ENCODE results near the gene CD2AP.
"Not testable (repeated sequence)": the region's sequence is repeated elsewhere in the genome, so short reads cannot be mapped to it uniquely, and the experiment has no call there.

CD2AP gene

GRCh38 chr6:47629954-47630353 lies 152.4 kb downstream of the CD2AP start:
- Histone ChIP-seq H3K27me3 (ENCODE audit: control insufficient read depth, insufficient read depth, low read length, poor library complexity, severe bottlenecking) (no peaks in the 10 kb centered on the region), H3K9me3 (ENCODE audit: control insufficient read depth, low read length) (no peaks in the 10 kb centered on the region), H3K27ac (ENCODE audit: insufficient read depth, low read depth, low read length, poor library complexity, severe bottlenecking) (no peak overlapping the region), H3K4me3 (ENCODE audit: insufficient read depth, low read depth, low read length) (no peak overlapping the region), H3K4me1 (ENCODE audit: control insufficient read depth, insufficient read depth, low read length) (peaks cover 5% of the 10 kb centered on the region), H3K36me3 (ENCODE audit: control insufficient read depth, insufficient read depth, low read length) (no peaks in the 10 kb centered on the region)
- WGBS, 2 experiments: 91 to 100% methylated on average over 4 of the region's 4 CpGs

GRCh38 chr6:47630587-47630986 lies 153.0 kb downstream of the CD2AP start:
- 91 to 93% methylated on average over 2 to 3 of the region's 3 CpGs for WGBS, 2 experiments
- no peaks in the 10 kb centered on the region for H3K36me3 ChIP-seq (ENCODE audit: control insufficient read depth, insufficient read depth, low read length)
- H3K4me3 ChIP-seq (ENCODE audit: insufficient read depth, low read depth, low read length): no peak overlapping the region
- no peaks in the 10 kb centered on the region for H3K27me3 ChIP-seq (ENCODE audit: control insufficient read depth, insufficient read depth, low read length, poor library complexity, severe bottlenecking)
- peaks cover 5% of the 10 kb centered on the region for H3K4me1 ChIP-seq (ENCODE audit: control insufficient read depth, insufficient read depth, low read length)
- no peak overlapping the region for H3K27ac ChIP-seq (ENCODE audit: insufficient read depth, low read depth, low read length, poor library complexity, severe bottlenecking)
- no peaks in the 10 kb centered on the region for H3K9me3 ChIP-seq (ENCODE audit: control insufficient read depth, low read length)

DNA sequence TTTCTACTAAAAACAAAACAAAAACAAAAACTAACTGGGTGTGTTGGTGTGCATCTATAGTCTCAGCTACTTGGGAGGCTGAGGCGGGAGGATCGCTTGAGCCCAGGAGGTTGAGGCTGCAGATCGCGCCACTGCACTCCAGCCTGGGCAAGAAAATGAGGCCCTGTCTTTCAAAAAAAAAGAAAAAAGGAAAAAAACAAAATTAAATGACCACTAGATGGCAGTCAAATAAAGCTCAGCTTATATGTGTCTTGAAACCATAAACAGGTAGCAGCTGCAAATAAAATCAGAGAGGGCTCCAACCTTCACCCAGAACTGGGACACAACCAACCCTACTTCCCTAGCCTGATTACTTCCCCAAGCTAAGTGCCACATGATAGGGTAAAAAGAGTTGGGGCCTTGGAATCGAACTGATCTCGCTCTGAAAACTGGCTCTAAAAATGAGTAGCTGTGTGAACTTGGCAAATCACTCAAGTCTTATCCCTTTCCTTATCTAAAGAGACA lies 153.7 kb downstream of the CD2AP start:
- H3K27me3 ChIP-seq (ENCODE audit: control insufficient read depth, insufficient read depth, low read length, poor library complexity, severe bottlenecking): no peaks in the 10 kb centered on the region
- no peaks in the 10 kb centered on the region for H3K36me3 ChIP-seq (ENCODE audit: control insufficient read depth, insufficient read depth, low read length)
- WGBS, 2 experiments: 59 to 72% methylated on average over 6 of the region's 6 CpGs
- H3K27ac ChIP-seq (ENCODE audit: insufficient read depth, low read depth, low read length, poor library complexity, severe bottlenecking): no peak overlapping the region
- no peak overlapping the region for H3K4me3 ChIP-seq (ENCODE audit: insufficient read depth, low read depth, low read length)
- no peaks in the 10 kb centered on the region for H3K9me3 ChIP-seq (ENCODE audit: control insufficient read depth, low read length)
- peaks cover 5% of the 10 kb centered on the region for H3K4me1 ChIP-seq (ENCODE audit: control insufficient read depth, insufficient read depth, low read length)

- 76 to 93% methylated on average over 3 of the region's 3 CpGs for WGBS, 2 experiments
Observed at GRCh38 chr6:47631797-47632196, 154.2 kb downstream of the CD2AP start.

DNA sequence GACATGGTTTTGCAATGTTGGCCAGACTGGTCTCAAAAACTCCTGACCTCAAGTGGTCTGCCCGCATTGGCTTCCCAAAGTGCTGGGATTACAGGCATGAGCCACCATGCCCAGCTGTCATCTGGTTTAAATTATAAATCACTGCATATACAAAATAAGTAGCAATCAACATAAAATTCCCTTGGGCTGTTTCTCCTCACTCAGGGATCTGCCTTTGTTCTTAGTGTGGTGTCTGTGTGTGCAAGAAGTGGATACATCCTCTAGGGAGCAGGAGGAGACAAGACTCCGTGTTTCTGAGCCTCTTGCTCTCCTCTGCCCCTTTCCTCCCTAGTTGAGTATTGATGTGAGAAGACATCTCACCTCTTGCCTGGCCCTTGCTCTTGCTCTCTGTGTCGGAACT lies 155.6 kb downstream of the CD2AP start:
- H3K4me1 ChIP-seq (ENCODE audit: control insufficient read depth, insufficient read depth, low read length): peaks cover 5% of the 10 kb centered on the region
- peak overlapping the region; percentile 23 for H3K27ac ChIP-seq (ENCODE audit: insufficient read depth, low read depth, low read length, poor library complexity, severe bottlenecking)
- no peaks in the 10 kb centered on the region for H3K9me3 ChIP-seq (ENCODE audit: control insufficient read depth, low read length)
- H3K4me3 ChIP-seq (ENCODE audit: insufficient read depth, low read depth, low read length): no peak overlapping the region
- H3K27me3 ChIP-seq (ENCODE audit: control insufficient read depth, insufficient read depth, low read length, poor library complexity, severe bottlenecking): no peaks in the 10 kb centered on the region
- WGBS, 2 experiments: 76 to 77% methylated on average over 3 of the region's 3 CpGs
- H3K36me3 ChIP-seq (ENCODE audit: control insufficient read depth, insufficient read depth, low read length): no peaks in the 10 kb centered on the region

More at GRCh38 chr6:47631797-47632196, 154.2 kb downstream of the CD2AP start:
- no peaks in the 10 kb centered on the region for H3K36me3 ChIP-seq (ENCODE audit: control insufficient read depth, insufficient read depth, low read length)
- no peak overlapping the region for H3K27ac ChIP-seq (ENCODE audit: insufficient read depth, low read depth, low read length, poor library complexity, severe bottlenecking)
- no peaks in the 10 kb centered on the region for H3K27me3 ChIP-seq (ENCODE audit: control insufficient read depth, insufficient read depth, low read length, poor library complexity, severe bottlenecking)
- H3K4me3 ChIP-seq (ENCODE audit: insufficient read depth, low read depth, low read length): no peak overlapping the region
- peaks cover 5% of the 10 kb centered on the region for H3K4me1 ChIP-seq (ENCODE audit: control insufficient read depth, insufficient read depth, low read length)
- no peaks in the 10 kb centered on the region for H3K9me3 ChIP-seq (ENCODE audit: control insufficient read depth, low read length)

DNA sequence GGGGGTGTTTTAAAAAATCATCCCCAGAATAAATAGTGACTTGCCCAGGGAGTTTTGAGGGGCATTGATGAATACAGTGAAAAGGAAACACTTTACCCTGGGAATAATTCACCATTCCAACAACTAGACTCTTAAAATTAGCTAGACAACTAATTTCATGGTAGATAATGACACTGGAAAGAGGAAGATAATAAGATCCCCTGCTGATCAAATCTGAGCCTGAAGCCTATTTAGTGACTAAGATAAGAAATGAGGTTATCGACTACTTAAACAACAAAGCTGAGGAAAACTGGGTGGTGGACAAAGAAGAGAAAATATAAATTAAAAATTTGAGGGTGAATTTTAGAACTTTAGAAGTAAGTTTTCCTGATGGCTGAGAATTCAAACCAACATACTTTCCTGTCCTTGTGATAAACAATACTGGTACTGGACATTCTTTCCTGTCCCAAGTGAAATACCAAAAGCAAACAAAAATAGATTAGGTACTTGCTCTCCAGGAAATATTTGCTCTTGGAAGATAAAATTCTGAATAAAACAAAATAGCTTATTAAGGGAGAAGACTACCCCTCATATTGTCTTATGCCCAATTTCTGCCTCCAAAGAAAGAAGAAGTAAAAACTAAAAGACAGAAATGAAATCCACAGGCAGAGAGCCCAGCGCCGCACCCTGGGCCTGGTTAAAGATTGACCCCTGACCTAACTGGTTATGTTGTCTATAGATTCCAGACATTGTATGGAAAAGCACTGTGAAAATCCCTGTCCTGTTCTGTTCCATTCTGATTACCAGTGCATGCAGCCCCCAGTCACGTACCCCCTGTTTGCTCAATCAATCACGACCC lies 156.8 kb downstream of the CD2AP start:
- no peak overlapping the region for H3K4me3 ChIP-seq (ENCODE audit: insufficient read depth, low read depth, low read length)
- WGBS, 2 experiments: 88 to 92% methylated on average over 5 of the region's 5 CpGs
- H3K36me3 ChIP-seq (ENCODE audit: control insufficient read depth, insufficient read depth, low read length): no peaks in the 10 kb centered on the region
- H3K4me1 ChIP-seq (ENCODE audit: control insufficient read depth, insufficient read depth, low read length): peaks cover 5% of the 10 kb centered on the region
- H3K9me3 ChIP-seq (ENCODE audit: control insufficient read depth, low read length): no peaks in the 10 kb centered on the region
- no peak overlapping the region for H3K27ac ChIP-seq (ENCODE audit: insufficient read depth, low read depth, low read length, poor library complexity, severe bottlenecking)
- H3K27me3 ChIP-seq (ENCODE audit: control insufficient read depth, insufficient read depth, low read length, poor library complexity, severe bottlenecking): no peaks in the 10 kb centered on the region

DNA sequence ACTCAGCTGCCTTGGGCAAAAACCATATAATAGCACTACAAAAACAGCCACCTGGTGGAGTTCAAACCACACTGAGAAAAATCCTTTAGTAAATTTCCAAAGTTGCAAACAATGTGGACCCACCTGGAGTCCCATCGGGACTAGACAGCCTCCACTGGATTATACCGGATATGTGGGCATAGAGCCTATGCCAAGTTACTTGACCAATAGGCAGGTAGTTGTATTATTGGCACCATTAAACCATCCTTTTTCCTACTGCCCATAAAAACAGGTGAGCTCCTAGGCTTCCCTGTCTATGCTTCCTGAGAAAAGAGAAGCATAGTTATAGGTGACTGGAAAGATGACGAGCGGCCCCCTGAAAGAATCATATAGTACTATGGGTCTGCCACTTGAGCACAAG lies 169.1 kb downstream of the CD2AP start:
- H3K4me3 ChIP-seq (ENCODE audit: insufficient read depth, low read depth, low read length): no peak overlapping the region
- no peaks in the 10 kb centered on the region for H3K27me3 ChIP-seq (ENCODE audit: control insufficient read depth, insufficient read depth, low read length, poor library complexity, severe bottlenecking)
- H3K36me3 ChIP-seq (ENCODE audit: control insufficient read depth, insufficient read depth, low read length): no peaks in the 10 kb centered on the region
- H3K4me1 ChIP-seq (ENCODE audit: control insufficient read depth, insufficient read depth, low read length): no peaks in the 10 kb centered on the region
- WGBS, 2 experiments: 72 to 74% methylated on average over 4 of the region's 4 CpGs
- H3K27ac ChIP-seq (ENCODE audit: insufficient read depth, low read depth, low read length, poor library complexity, severe bottlenecking): no peak overlapping the region
- no peaks in the 10 kb centered on the region for H3K9me3 ChIP-seq (ENCODE audit: control insufficient read depth, low read length)

DNA sequence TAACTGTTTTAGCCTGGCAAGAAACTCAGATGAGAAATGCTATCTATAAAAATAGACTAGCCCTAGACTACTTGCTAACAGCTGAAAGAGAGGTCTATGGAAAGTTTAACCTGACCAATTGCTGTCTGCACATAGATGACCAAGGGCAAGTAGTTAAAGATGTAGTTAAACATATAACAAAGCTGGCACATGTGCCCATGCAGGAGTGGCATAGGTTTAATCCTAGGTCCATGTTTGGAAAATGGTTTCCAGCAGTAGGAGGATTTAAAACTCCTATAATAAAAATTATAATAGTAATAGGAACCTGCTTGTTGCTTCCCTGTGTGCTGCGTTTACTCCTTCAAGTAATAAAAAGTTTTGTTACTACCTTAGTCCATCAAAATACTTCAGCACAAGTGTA lies 169.6 kb downstream of the CD2AP start:
- H3K36me3 ChIP-seq (ENCODE audit: control insufficient read depth, insufficient read depth, low read length): no peaks in the 10 kb centered on the region
- no peaks in the 10 kb centered on the region for H3K27me3 ChIP-seq (ENCODE audit: control insufficient read depth, insufficient read depth, low read length, poor library complexity, severe bottlenecking)
- H3K4me3 ChIP-seq (ENCODE audit: insufficient read depth, low read depth, low read length): no peak overlapping the region
- H3K4me1 ChIP-seq (ENCODE audit: control insufficient read depth, insufficient read depth, low read length): no peaks in the 10 kb centered on the region
- WGBS, 2 experiments: 100% methylated on average over 1 of the region's 1 CpG; no CpG with 5 or more reads in 1 of the 2 experiments
- H3K9me3 ChIP-seq (ENCODE audit: control insufficient read depth, low read length): no peaks in the 10 kb centered on the region
- no peak overlapping the region for H3K27ac ChIP-seq (ENCODE audit: insufficient read depth, low read depth, low read length, poor library complexity, severe bottlenecking)

GRCh38 chr6:47647626-47648025 lies 170.0 kb downstream of the CD2AP start:
- WGBS, 2 experiments: 91 to 99% methylated on average over 4 of the region's 4 CpGs
- H3K4me1 ChIP-seq (ENCODE audit: control insufficient read depth, insufficient read depth, low read length); H3K27me3 ChIP-seq (ENCODE audit: control insufficient read depth, insufficient read depth, low read length, poor library complexity, severe bottlenecking); H3K36me3 ChIP-seq (ENCODE audit: control insufficient read depth, insufficient read depth, low read length); H3K27ac ChIP-seq (ENCODE audit: insufficient read depth, low read depth, low read length, poor library complexity, severe bottlenecking); H3K9me3 ChIP-seq (ENCODE audit: control insufficient read depth, low read length); H3K4me3 ChIP-seq (ENCODE audit: insufficient read depth, low read depth, low read length): not testable (repeated sequence)

DNA sequence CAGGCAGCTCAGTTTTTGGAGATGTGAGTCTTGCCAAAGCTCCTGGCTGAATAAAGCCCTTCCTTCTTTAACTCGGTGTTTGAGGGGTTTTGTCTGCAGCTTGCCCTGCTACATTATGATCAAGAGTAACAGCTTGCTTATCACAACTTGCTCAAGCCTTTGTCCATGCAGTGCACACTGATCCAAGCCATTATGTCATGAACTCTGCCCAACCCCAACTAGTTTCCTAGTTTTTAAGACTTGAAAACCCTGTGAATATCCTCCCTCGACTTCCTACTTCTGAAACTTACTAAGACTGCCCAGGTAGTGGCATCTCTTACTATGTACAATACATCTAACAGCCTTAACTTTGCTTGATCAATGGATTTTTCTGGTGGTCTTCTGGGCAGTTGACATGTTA lies 170.4 kb downstream of the CD2AP start:
- Histone ChIP-seq H3K27me3 (ENCODE audit: control insufficient read depth, insufficient read depth, low read length, poor library complexity, severe bottlenecking) (no peaks in the 10 kb centered on the region), H3K36me3 (ENCODE audit: control insufficient read depth, insufficient read depth, low read length) (no peaks in the 10 kb centered on the region), H3K4me3 (ENCODE audit: insufficient read depth, low read depth, low read length) (no peak overlapping the region), H3K4me1 (ENCODE audit: control insufficient read depth, insufficient read depth, low read length) (no peaks in the 10 kb centered on the region), H3K27ac (ENCODE audit: insufficient read depth, low read depth, low read length, poor library complexity, severe bottlenecking) (no peak overlapping the region), H3K9me3 (ENCODE audit: control insufficient read depth, low read length) (no peaks in the 10 kb centered on the region)
- WGBS, 2 experiments: 91 to 92% methylated on average over 2 of the region's 2 CpGs

All from ectodermal cell (in vitro differentiated cells).